Measurements from ENCODE around the gene ART1. TPM values are rescaled to one million over a fixed set of nuclear protein-coding genes. Genes with fewer than 3 reads are reported as not detected.

ART1 gene
- total RNA-seq, 4 donors from 2014 or later, result not detected

GRCh38 chr11:3635641-3636375 lies 9.1 kb upstream of the ART1 start:
- 86 to 94% methylated on average over 14 to 15 of the region's 15 CpGs for WGBS, 2 donors
- intact Hi-C loops (cut with DNase I; ENCODE audit: low total_unique reads), result no loop called here
- no peak for DNase-seq (ENCODE audit: low spot score in 2 of 2)
- TF ChIP-seq POLR2A (IDR thresholded peaks at IDR 0.05), result no peak
- TF ChIP-seq, protein P1, sequence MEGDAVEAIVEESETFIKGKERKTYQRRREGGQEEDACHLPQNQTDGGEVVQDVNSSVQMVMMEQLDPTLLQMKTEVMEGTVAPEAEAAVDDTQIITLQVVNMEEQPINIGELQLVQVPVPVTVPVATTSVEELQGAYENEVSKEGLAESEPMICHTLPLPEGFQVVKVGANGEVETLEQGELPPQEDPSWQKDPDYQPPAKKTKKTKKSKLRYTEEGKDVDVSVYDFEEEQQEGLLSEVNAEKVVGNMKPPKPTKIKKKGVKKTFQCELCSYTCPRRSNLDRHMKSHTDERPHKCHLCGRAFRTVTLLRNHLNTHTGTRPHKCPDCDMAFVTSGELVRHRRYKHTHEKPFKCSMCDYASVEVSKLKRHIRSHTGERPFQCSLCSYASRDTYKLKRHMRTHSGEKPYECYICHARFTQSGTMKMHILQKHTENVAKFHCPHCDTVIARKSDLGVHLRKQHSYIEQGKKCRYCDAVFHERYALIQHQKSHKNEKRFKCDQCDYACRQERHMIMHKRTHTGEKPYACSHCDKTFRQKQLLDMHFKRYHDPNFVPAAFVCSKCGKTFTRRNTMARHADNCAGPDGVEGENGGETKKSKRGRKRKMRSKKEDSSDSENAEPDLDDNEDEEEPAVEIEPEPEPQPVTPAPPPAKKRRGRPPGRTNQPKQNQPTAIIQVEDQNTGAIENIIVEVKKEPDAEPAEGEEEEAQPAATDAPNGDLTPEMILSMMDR (IDR thresholded peaks at IDR 0.05), result no peak
- no peak overlapping the region for H3K4me3 ChIP-seq (ENCODE audit: low read depth, poor library complexity, severe bottlenecking)

- no peak for TF ChIP-seq POLR2A (IDR thresholded peaks at IDR 0.05)
- TF ChIP-seq, protein P1 (IDR thresholded peaks at IDR 0.05), result no peak
- DNase-seq (ENCODE audit: low spot score in 2 of 2), result no peak
- intact Hi-C loops (cut with DNase I; ENCODE audit: low total_unique reads), result no loop called here
- WGBS, 2 donors, result 86% methylated on average over 13 of the region's 13 CpGs
- no peak overlapping the region for H3K4me3 ChIP-seq (ENCODE audit: low read depth, poor library complexity, severe bottlenecking)
These were observed 7.7 kb upstream of the ART1 start for GRCh38 chr11:3637201-3637600.

- intact Hi-C loops (cut with DNase I; ENCODE audit: low total_unique reads), result no loop called here
- no peak overlapping the region for H3K4me3 ChIP-seq (ENCODE audit: low read depth, poor library complexity, severe bottlenecking)
- no peak for DNase-seq (ENCODE audit: low spot score in 2 of 2)
- TF ChIP-seq POLR2A (IDR thresholded peaks at IDR 0.05), result no peak
- TF ChIP-seq, protein P1 (IDR thresholded peaks at IDR 0.05), result no peak
- 83 to 88% methylated on average over 5 of the region's 5 CpGs for WGBS, 2 donors
These were observed 6.4 kb upstream of the ART1 start for GRCh38 chr11:3638513-3638912.

GRCh38 chr11:3639841-3640240 lies 5.1 kb upstream of the ART1 start:
- no peak for TF ChIP-seq POLR2A (IDR thresholded peaks at IDR 0.05)
- TF ChIP-seq, protein P1 (IDR thresholded peaks at IDR 0.05), result no peak
- DNase-seq (ENCODE audit: low spot score in 2 of 2), result no peak
- WGBS, 2 donors, result 95% methylated on average over 13 to 14 of the region's 14 CpGs
- intact Hi-C loops (cut with DNase I; ENCODE audit: low total_unique reads), result no loop called here
- H3K4me3 ChIP-seq (ENCODE audit: low read depth, poor library complexity, severe bottlenecking), result no peak overlapping the region

DNA sequence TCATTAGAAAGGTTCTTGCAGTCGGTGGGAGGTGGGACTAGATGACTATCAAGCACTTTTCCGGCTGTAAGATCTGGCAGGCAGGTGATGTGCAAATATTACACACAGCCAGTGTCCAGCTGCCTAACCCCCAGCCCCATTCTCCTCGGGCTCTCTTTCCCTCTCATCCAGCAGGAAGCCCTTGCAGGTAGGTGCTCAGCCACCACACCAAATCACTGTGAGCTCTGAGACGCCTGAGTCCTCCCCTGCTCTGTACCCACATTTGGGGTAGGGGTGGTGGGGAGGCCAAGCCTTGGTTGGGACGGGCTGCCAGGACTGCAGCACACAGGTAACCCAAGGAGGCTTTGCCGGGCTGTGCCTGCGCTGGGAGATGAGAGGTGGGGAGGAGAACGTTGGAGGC lies 3.7 kb upstream of the ART1 start:
- TF ChIP-seq, protein P1 (IDR thresholded peaks at IDR 0.05), result no peak
- TF ChIP-seq POLR2A (IDR thresholded peaks at IDR 0.05), result no peak
- WGBS, 2 donors, result 58 to 59% methylated on average over 8 of the region's 8 CpGs
- no peak overlapping the region for H3K4me3 ChIP-seq (ENCODE audit: low read depth, poor library complexity, severe bottlenecking)
- intact Hi-C loops (cut with DNase I; ENCODE audit: low total_unique reads), result no loop called here
- DNase-seq (ENCODE audit: low spot score in 2 of 2), result no peak

- peak within 1 kb of the TSS; percentile 31 for H3K4me3 ChIP-seq (ENCODE audit: low read depth, poor library complexity, severe bottlenecking)
- DNase-seq (ENCODE audit: low spot score in 2 of 2), result peak in 1 of 2 donors; percentile 20
- intact Hi-C loops (cut with DNase I; ENCODE audit: low total_unique reads), result no loop called here
- WGBS, 2 donors, result 30 to 39% methylated on average over 9 to 13 of the region's 21 CpGs
- TF ChIP-seq, protein P1 (IDR thresholded peaks at IDR 0.05), result no peak
- TF ChIP-seq POLR2A (IDR thresholded peaks at IDR 0.05), result no peak
These were observed 3.2 kb upstream of the ART1 start, which contains the start of gene ART5 for GRCh38 chr11:3641701-3642070. Gene ART5 (minus strand): TSS chr11:3641992. CDS start chr11:3641862, 130 bp downstream.

All from lower leg skin (tissue), 4 donors.